H1 (cell line): ENCODE data around the gene IRF2BP2. TPM values are rescaled to one million over a fixed set of nuclear protein-coding genes. Genes with fewer than 3 reads are reported as not detected.

Experiments
- CTCF ChIA-PET: fragments of 300-600 bp; sonication (Branson Sonifier 250); formaldehyde crosslinking; loops from one replicate; lab custom pipeline; 2021; ENCODE audit not compliant: partially characterized antibody; lab: Charles Lee
- POLR2A ChIA-PET: fragments of 300-600 bp; sonication (Branson Sonifier 250); formaldehyde crosslinking; loops from one replicate; lab custom pipeline; 2021; ENCODE audit warnings: inconsistent platforms; ENCODE audit not compliant: partially characterized antibody; lab: Charles Lee
- DNase-seq, 2 experiments: peaks; one replicate each; pipeline versions ENCODE4 v3.0.0 to v3.0.0-alpha.2; 2010 to 2022; ENCODE audit warnings: low spot score in 2 of 2, low read depth in 1 of 2, mixed read lengths in 1 of 2
- FAIRE-seq: peaks from 2 replicates; lab custom pipeline; 2011; peaks lifted over from hg19 to GRCh38; lab: Jason Lieb, UNC
- H2AFZ ChIP-seq: 2 replicates; pipeline ENCODE4 v1.8.1; 2012; ENCODE audit warnings: low read length, inconsistent platforms
- H2AK5ac ChIP-seq: 2 replicates; pipeline ENCODE4 v1.6.1; 2013; ENCODE audit warnings: low read depth, low read length
- H2BK120ac ChIP-seq: replicated peaks from 2 replicates; pipeline ENCODE3; 2013; ENCODE audit warnings: low read depth, low read length, inconsistent platforms
- H2BK12ac ChIP-seq: 2 replicates; pipeline ENCODE4 v1.6.1; 2013; ENCODE audit warnings: low read depth, low read length
- H2BK15ac ChIP-seq: 2 replicates; pipeline ENCODE4 v1.6.1; 2013; ENCODE audit warnings: low read length
- H2BK20ac ChIP-seq: 2 replicates; pipeline ENCODE4 v1.6.1; 2013; ENCODE audit warnings: low read length
- H2BK5ac ChIP-seq: 2 replicates; pipeline ENCODE4 v1.6.1; 2013; ENCODE audit warnings: low read depth, low read length
- H3K14ac ChIP-seq: 2 replicates; pipeline ENCODE4 v1.6.1; 2013; ENCODE audit warnings: inconsistent platforms; ENCODE audit not compliant: insufficient read length
- H3K18ac ChIP-seq: 2 replicates; pipeline ENCODE4 v1.6.1; 2013; ENCODE audit warnings: low read length; ENCODE audit errors: extremely low read depth
- H3K23ac ChIP-seq: 2 replicates; pipeline ENCODE4 v1.6.1; 2013; ENCODE audit warnings: inconsistent platforms; ENCODE audit not compliant: insufficient read length
- H3K23me2 ChIP-seq: 2 replicates; pipeline ENCODE4 v1.6.1; 2013; ENCODE audit warnings: low read depth, low read length
- H3K27ac ChIP-seq: 2 replicates; pipeline ENCODE4 v1.6.1; 2011; ENCODE audit warnings: low read depth, low read length, inconsistent platforms
- H3K27me3 ChIP-seq, 4 experiments: replicated peaks in 1 of 4; 1 replicate in 1 of 4; 2 replicates in 3 of 4; pipeline versions ENCODE4 v1.6.1 to v1.8.1; 2011 to 2013; ENCODE audit warnings: low read length in 3 of 4, mild to moderate bottlenecking in 3 of 4, inconsistent platforms in 2 of 4, mixed read lengths in 2 of 4, moderate library complexity in 1 of 4; ENCODE audit not compliant: control insufficient read depth in 3 of 4, insufficient read depth in 3 of 4; ENCODE audit errors: extremely low read depth in 1 of 4
- H3K36me3 ChIP-seq, 4 experiments: 2 replicates each; pipeline versions ENCODE4 v1.6.1 to v1.8.1; 2011 to 2013; ENCODE audit warnings: mild to moderate bottlenecking in 4 of 4, low read length in 3 of 4, moderate library complexity in 2 of 4, control low read depth in 1 of 4, inconsistent platforms in 1 of 4; ENCODE audit not compliant: insufficient read depth in 4 of 4, control insufficient read depth in 2 of 4
- H3K4ac ChIP-seq: replicated peaks from 2 replicates; pipeline ENCODE3; 2013; ENCODE audit warnings: low read length, low read depth, mixed read lengths, inconsistent platforms; ENCODE audit not compliant: insufficient read length
- H3K4me1 ChIP-seq, 4 experiments: replicated peaks in 1 of 4; 1 replicate in 1 of 4; 2 replicates in 3 of 4; pipeline versions ENCODE4 v1.6.1 to v1.8.1; 2011 to 2013; ENCODE audit warnings: low read length in 3 of 4, inconsistent platforms in 2 of 4, mixed read lengths in 1 of 4; ENCODE audit not compliant: insufficient read depth in 4 of 4, control insufficient read depth in 3 of 4
- H3K4me2 ChIP-seq, 2 experiments: 2 replicates each; pipeline versions ENCODE4 v1.6.1 to v1.8.1; 2011 to 2013; ENCODE audit warnings: low read depth in 2 of 2, low read length in 2 of 2, control low read depth in 1 of 2, inconsistent platforms in 1 of 2, mild to moderate bottlenecking in 1 of 2; ENCODE audit not compliant: insufficient read depth in 1 of 2
- H3K4me3 ChIP-seq, 4 experiments: fragments of 200-600, 300-600 bp in 1 of 4; sonication (generic), shearing (Covaris generic), sonication (Bioruptor Twin) in 1 of 4; 2 replicates each; pipeline versions ENCODE4 v1.5.1 to v1.8.1; 2011 to 2016; ENCODE audit warnings: low read length in 4 of 4, low read depth in 3 of 4, control low read depth in 2 of 4, inconsistent platforms in 2 of 4, mild to moderate bottlenecking in 2 of 4, mixed read lengths in 1 of 4, moderate library complexity in 1 of 4; ENCODE audit not compliant: insufficient read depth in 2 of 4; ENCODE audit errors: extremely low read depth in 1 of 4
- H3K56ac ChIP-seq: replicated peaks from 2 replicates; pipeline ENCODE3; 2013; ENCODE audit warnings: low read depth, mild to moderate bottlenecking, mixed read lengths, low read length, inconsistent platforms; ENCODE audit not compliant: insufficient read length
- H3K79me1 ChIP-seq: 2 replicates; pipeline ENCODE4 v1.6.1; 2013; ENCODE audit warnings: low read depth, low read length, control low read depth
- H3K79me2 ChIP-seq, 2 experiments: 2 replicates each; pipeline versions ENCODE4 v1.6.1 to v1.8.1; 2012 to 2013; ENCODE audit warnings: low read length in 2 of 2, mild to moderate bottlenecking in 2 of 2, inconsistent platforms in 1 of 2; ENCODE audit not compliant: insufficient read depth in 2 of 2, control insufficient read depth in 1 of 2
- H3K9ac ChIP-seq, 4 experiments: replicated peaks in 1 of 4; 1 replicate in 1 of 4; 2 replicates in 3 of 4; pipeline versions ENCODE4 v1.6.1 to v1.8.1; 2011 to 2013; ENCODE audit warnings: low read depth in 3 of 4, low read length in 3 of 4, control low read depth in 2 of 4, mild to moderate bottlenecking in 2 of 4, moderate library complexity in 2 of 4, inconsistent platforms in 1 of 4; ENCODE audit errors: extremely low read depth in 1 of 4
- H3K9me3 ChIP-seq, 2 experiments: 2 replicates each; pipeline versions ENCODE4 v1.6.1 to v1.8.1; 2012 to 2013; ENCODE audit warnings: mild to moderate bottlenecking in 2 of 2, moderate library complexity in 2 of 2, control low read depth in 1 of 2, inconsistent platforms in 1 of 2, low read depth in 1 of 2, low read length in 1 of 2, mixed read lengths in 1 of 2; ENCODE audit not compliant: insufficient read depth in 2 of 2
- H4K20me1 ChIP-seq, 2 experiments: replicated peaks in 1 of 2; 2 replicates each; pipeline versions ENCODE3 to v1.8.1; 2011 to 2013; ENCODE audit warnings: inconsistent platforms in 2 of 2, low read length in 2 of 2, mild to moderate bottlenecking in 1 of 2; ENCODE audit not compliant: insufficient read depth in 2 of 2, control insufficient read depth in 1 of 2
- H4K5ac ChIP-seq: 2 replicates; pipeline ENCODE4 v1.6.1; 2013; ENCODE audit warnings: low read length, low read depth, mixed read lengths, inconsistent platforms; ENCODE audit not compliant: insufficient read length
- H4K8ac ChIP-seq: 2 replicates; pipeline ENCODE4 v1.8.0; 2013; ENCODE audit warnings: mild to moderate bottlenecking, moderate library complexity, low read length, inconsistent platforms; ENCODE audit not compliant: insufficient read depth; ENCODE audit errors: extremely low read depth
- H4K91ac ChIP-seq: replicated peaks from 2 replicates; pipeline ENCODE3; 2013; ENCODE audit warnings: low read length, mixed read lengths, inconsistent platforms; ENCODE audit not compliant: insufficient read length
- JUN ChIP-seq: IDR thresholded peaks from 2 replicates; pipeline ENCODE4 v1.6.1; 2011; ENCODE audit warnings: low read depth, mild to moderate bottlenecking, improper control_type of control experiment, low read length
- NRF1 ChIP-seq: IDR thresholded peaks from 2 replicates; pipeline ENCODE4 v1.6.1; 2011; ENCODE audit warnings: mild to moderate bottlenecking, low read depth, low read length, improper control_type of control experiment
- POLR2AphosphoS5 ChIP-seq: IDR thresholded peaks from 2 replicates; pipeline ENCODE4 v1.6.1; 2011; ENCODE audit warnings: low read depth, low read length
- TAF7 ChIP-seq: optimal IDR thresholded peaks from 2 replicates; pipeline ENCODE3; 2011; ENCODE audit warnings: low read depth, mild to moderate bottlenecking, inconsistent platforms, low read length, moderate library complexity, borderline replicate concordance
- WGBS, 2 experiments: shearing (Covaris generic) in 1 of 2; methylation state at CpG; one replicate each; pipeline versions ENCODE4 v1.1.6 to v1.1.7; 2013 to 2015; ENCODE audit warnings: low lambda C conversion rate in 2 of 2, mixed read lengths in 2 of 2, inconsistent platforms in 1 of 2, low coverage in 1 of 2, missing lambda C conversion rate in 1 of 2; ENCODE audit not compliant: insufficient replicate concordance in 2 of 2, insufficient coverage in 1 of 2, insufficient read length in 1 of 2; ENCODE audit errors: extremely low coverage in 1 of 2, missing lambda C conversion rate in 1 of 2; 5-methylcytosine and 5-hydroxymethylcytosine counted together
- long read RNA-seq, 2 experiments: library from RNA in 1 of 2; library from capped mRNA in 1 of 2; stranded (forward); transcript quantifications; one replicate each; pipeline ENCODE4 v2.0.0, GENCODE V29; 2021; ENCODE audit warnings: inconsistent platforms in 1 of 2
- polyA minus RNA-seq, 3 experiments: library from RNA; depleted of rRNA, polyadenylated mRNA; stranded (reverse); fragments of >200 nt; gene quantifications; 1 replicate in 2 of 3; 2 replicates in 1 of 3; pipeline ENCODE4 v1.2.3, GENCODE V29; 2011
- polyA plus RNA-seq, 7 experiments: library from polyadenylated mRNA; depleted of rRNA in 3 of 7; stranded (reverse) in 5 of 7; unstranded in 2 of 7; fragments of >200 nt in 5 of 7; fragments of 200-250 nt in 2 of 7; gene quantifications; 1 replicate in 5 of 7; 2 replicates in 1 of 7; 4 replicates in 1 of 7; pipeline versions ENCODE4 v1.2.1 to v1.2.3, GENCODE V29; 2011 to 2013; ENCODE audit warnings: missing spikeins in 2 of 7, mixed read lengths in 2 of 7
- total RNA-seq: library from RNA; stranded (reverse); fragmentation: NEBNext Ultra II Directional; extraction: Animal tissue kit (Norgen Biotek cat#: 25700); gene quantifications from 2 replicates; pipeline ENCODE4 v1.2.1, GENCODE V29; 2021
- TF ChIP-seq, protein P1 (sequence below): IDR thresholded peaks from 2 replicates; pipeline ENCODE4 v1.6.1; 2012; ENCODE audit warnings: low read length, inconsistent platforms
- TF ChIP-seq, protein P2 (sequence below): IDR thresholded peaks from 2 replicates; pipeline ENCODE4 v1.6.1; 2012; ENCODE audit warnings: inconsistent platforms

IRF2BP2 gene
- total RNA-seq: 67.5 and 68.9 TPM in 2 replicates
- 24.9 and 36.0 TPM in 2 replicates for polyA plus RNA-seq (2011; rRNA removed)
- polyA plus RNA-seq (2011; cell fraction: cytosol; rRNA removed): 14.9 TPM
- 108 TPM for polyA plus RNA-seq (2011; cell fraction: nucleus; rRNA removed)
- 22.9 to 44.8 TPM (median 38.6 TPM) in 4 replicates for polyA plus RNA-seq (2012, experiment 1 of 2)
- 26.3 TPM for polyA plus RNA-seq (2012, experiment 2 of 2)
- 31.8 TPM for polyA plus RNA-seq (2013, experiment 1 of 2)
- polyA plus RNA-seq (2013, experiment 2 of 2): 31.3 TPM
- polyA minus RNA-seq (2011; rRNA and poly(A)+ RNA removed): 22.1 and 38.7 TPM in 2 replicates
- polyA minus RNA-seq (2011; cell fraction: cytosol; rRNA and poly(A)+ RNA removed): 41.8 TPM
- polyA minus RNA-seq (2011; cell fraction: nucleus; rRNA and poly(A)+ RNA removed): 37.3 TPM
- long read RNA-seq, experiment 1, full-length matches to known transcripts: 11 of 40 reads
- long read RNA-seq, experiment 1, partial matches to known transcripts: 0 of 40 reads
- long read RNA-seq, experiment 1, other reads (novel, unspliced or antisense): 29 of 40 reads
- long read RNA-seq, experiment 2: 0 reads

DNA sequence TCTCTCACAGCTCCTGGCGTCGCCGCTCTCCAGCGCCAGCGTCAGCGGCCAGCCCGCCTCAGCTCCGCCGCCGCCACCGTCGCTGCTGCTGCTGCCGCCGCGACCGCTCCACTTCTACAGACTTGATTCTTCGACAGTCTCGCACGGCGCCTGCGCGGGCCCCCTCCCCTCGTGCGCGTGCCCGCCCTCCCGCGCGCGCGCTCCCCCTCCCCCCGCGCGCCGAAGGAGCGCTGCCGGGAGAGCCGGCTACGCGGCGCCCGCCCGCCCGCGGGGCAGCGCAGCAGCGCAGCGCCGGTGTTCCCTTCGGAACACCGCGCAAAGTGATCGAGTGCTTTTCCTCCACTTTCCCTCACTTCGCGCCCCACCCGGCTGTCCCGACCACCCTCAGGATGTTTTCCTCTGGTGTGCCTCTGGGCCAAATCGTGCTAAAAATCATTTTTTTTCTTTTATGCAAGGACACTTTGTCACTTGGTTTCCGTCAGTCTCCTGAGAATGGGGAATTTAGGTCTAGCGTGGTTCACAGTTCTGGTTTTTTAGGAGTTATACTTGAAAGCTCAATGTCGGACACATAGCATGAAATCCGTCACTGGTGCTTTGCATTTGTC, at the start of gene IRF2BP2:
IRF2BP2 (minus strand) TSS at position 118 of the 605 bp plus-strand sequence. CDS start 684 bp downstream, outside the sequence.
- peaks cover 14 to 33% (median 23%) of the 10 kb centered on the region in 4 experiments for H3K4me1 ChIP-seq
- H3K9ac ChIP-seq: peak within 1 kb of the TSS; percentile 82 to 98 (median 85)
- peaks cover 22 to 40% of the 10 kb centered on the region in 2 experiments for H3K79me2 ChIP-seq
- no peak for FAIRE-seq
- H4K5ac ChIP-seq: peak within 1 kb of the TSS; percentile 94
- WGBS, 2 experiments: 2% methylated on average over 16 of the region's 62 CpGs; no CpG with 5 or more reads in 1 of the 2 experiments
- peak within 1 kb of the TSS; percentile 86 for H2BK120ac ChIP-seq
- peak within 1 kb of the TSS; percentile 82 for H3K56ac ChIP-seq
- peak within 1 kb of the TSS; percentile 89 for H3K18ac ChIP-seq
- no peaks in the 10 kb centered on the region for H3K79me1 ChIP-seq
- DNase-seq: peak in 1 of 2 experiments; percentile 75
- H3K9me3 ChIP-seq: no peaks in the 10 kb centered on the region
- H2BK15ac ChIP-seq: no peak within 1 kb of the TSS; the same call in 1 of the 2 replicates
- peak within 1 kb of the TSS; percentile 74 to 98 (median 82) for H3K4me3 ChIP-seq
- peak within 1 kb of the TSS; percentile 90; the same call in 1 of the 2 replicates for H2BK12ac ChIP-seq
- H3K23ac ChIP-seq: no peak within 1 kb of the TSS
- no peak within 1 kb of the TSS for H2BK20ac ChIP-seq
- peaks cover 3 to 27% (median 8%) of the 10 kb centered on the region in 4 experiments for H3K36me3 ChIP-seq
- peak within 1 kb of the TSS; percentile 89 for H3K27ac ChIP-seq
- H2BK5ac ChIP-seq: peak within 1 kb of the TSS; percentile 92
- peak within 1 kb of the TSS; percentile 94 for H4K91ac ChIP-seq
- peak within 1 kb of the TSS; percentile 92 to 94 for H3K4me2 ChIP-seq
- peaks cover 14% of the 10 kb centered on the region; the same call in 1 of the 2 replicates for H3K23me2 ChIP-seq
- peaks cover 11 to 25% of the 10 kb centered on the region in 2 experiments for H4K20me1 ChIP-seq
- CTCF ChIA-PET: no interaction called here
- H3K4ac ChIP-seq: peak within 1 kb of the TSS; percentile 86
- no peaks in the 10 kb centered on the region for H3K27me3 ChIP-seq
- POLR2A ChIA-PET: interaction anchor here (0.6 to 4.0 kb wide), 16 partner anchors 9 to 474 kb away, joined by 3 to 35 read pairs (median 4); no protein-coding TSS in a partner anchor
- no peak within 1 kb of the TSS; the same call in 1 of the 2 replicates for H2AK5ac ChIP-seq
- peak within 1 kb of the TSS; percentile 76 for H4K8ac ChIP-seq
- peak within 1 kb of the TSS; percentile 1; the same call in 1 of the 2 replicates for H2AFZ ChIP-seq
- H3K14ac ChIP-seq: no peak within 1 kb of the TSS
- TF ChIP-seq TAF7 (peak; percentile 67), JUN (no peak), POLR2AphosphoS5 (peak; percentile 92), NRF1 (peak; percentile 58)
- TF ChIP-seq, protein P1, sequence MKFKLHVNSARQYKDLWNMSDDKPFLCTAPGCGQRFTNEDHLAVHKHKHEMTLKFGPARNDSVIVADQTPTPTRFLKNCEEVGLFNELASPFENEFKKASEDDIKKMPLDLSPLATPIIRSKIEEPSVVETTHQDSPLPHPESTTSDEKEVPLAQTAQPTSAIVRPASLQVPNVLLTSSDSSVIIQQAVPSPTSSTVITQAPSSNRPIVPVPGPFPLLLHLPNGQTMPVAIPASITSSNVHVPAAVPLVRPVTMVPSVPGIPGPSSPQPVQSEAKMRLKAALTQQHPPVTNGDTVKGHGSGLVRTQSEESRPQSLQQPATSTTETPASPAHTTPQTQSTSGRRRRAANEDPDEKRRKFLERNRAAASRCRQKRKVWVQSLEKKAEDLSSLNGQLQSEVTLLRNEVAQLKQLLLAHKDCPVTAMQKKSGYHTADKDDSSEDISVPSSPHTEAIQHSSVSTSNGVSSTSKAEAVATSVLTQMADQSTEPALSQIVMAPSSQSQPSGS: no peak
- TF ChIP-seq, protein P2, sequence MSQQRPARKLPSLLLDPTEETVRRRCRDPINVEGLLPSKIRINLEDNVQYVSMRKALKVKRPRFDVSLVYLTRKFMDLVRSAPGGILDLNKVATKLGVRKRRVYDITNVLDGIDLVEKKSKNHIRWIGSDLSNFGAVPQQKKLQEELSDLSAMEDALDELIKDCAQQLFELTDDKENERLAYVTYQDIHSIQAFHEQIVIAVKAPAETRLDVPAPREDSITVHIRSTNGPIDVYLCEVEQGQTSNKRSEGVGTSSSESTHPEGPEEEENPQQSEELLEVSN: 0 out of 2 replicates have a peak, but pooled peaks have one; percentile 9
